GM12878 (cell line): ENCODE data around the gene EIF4B. TPM values are rescaled to one million over a fixed set of nuclear protein-coding genes. Genes with fewer than 3 reads are reported as not detected.

Source experiments
- ATAC-seq: fragments of 200-7000 bp; cut with Tn5 transposase; 3 replicates; pipeline ENCODE4 v1.9.1; 2020; ENCODE audit warnings: mild to moderate bottlenecking, moderate library complexity
- BruUV-seq: library from RNA; stranded (reverse); fragments of 400-500 nt; replicated peaks from 2 replicates; lab custom pipeline; 2021; lab: Mats Ljungman, UMichigan
- CTCF ChIA-PET: fragments of 300-600 bp; sonication (Branson Sonifier 250); formaldehyde crosslinking; extraction: SDS; loops from one replicate; lab custom pipeline; 2021; ENCODE audit warnings: inconsistent platforms; lab: Yijun Ruan, JAX
- POLR2A ChIA-PET: fragments of 350-600 bp; formaldehyde crosslinking; extraction: SDS; loops from one replicate; lab custom pipeline; 2021; ENCODE audit warnings: inconsistent platforms; lab: Charles Lee
- RAD21 ChIA-PET: fragments of 300-600 bp; sonication (Branson Sonifier 250); formaldehyde crosslinking; loops from one replicate; lab custom pipeline; 2023; ENCODE audit warnings: antibody characterized with exemption; ENCODE audit not compliant: unreplicated experiment; lab: Charles Lee
- SMC1A ChIA-PET: fragments of 300-600 bp; sonication (Branson Sonifier 250); formaldehyde crosslinking; loops from one replicate; lab custom pipeline; 2023; ENCODE audit not compliant: unreplicated experiment, uncharacterized antibody; lab: Charles Lee
- DNase-seq: peaks from one replicate; pipeline ENCODE4 v3.0.0-alpha.2; 2011; ENCODE audit warnings: low read depth, low spot score
- FAIRE-seq: peaks from 3 replicates; lab custom pipeline; 2011; peaks lifted over from hg19 to GRCh38; lab: Jason Lieb, UNC
- H2AFZ ChIP-seq: 2 replicates; pipeline ENCODE4 v1.6.0; 2011; ENCODE audit warnings: low read depth, low read length, control low read depth; ENCODE audit not compliant: control insufficient read depth
- H3K27ac ChIP-seq: 2 replicates; pipeline ENCODE4 v1.5.1; 2011; ENCODE audit warnings: control low read depth; ENCODE audit not compliant: control insufficient read depth, insufficient read depth
- H3K27me3 ChIP-seq, 2 experiments: replicated peaks in 1 of 2; 2 replicates each; pipeline versions ENCODE4 v1.6.0 to v1.6.1; 2011; ENCODE audit warnings: low read length in 1 of 2; ENCODE audit not compliant: control insufficient read depth in 2 of 2, insufficient read depth in 2 of 2
- H3K36me3 ChIP-seq, 2 experiments: 2 replicates each; pipeline ENCODE4 v1.5.1; 2011; ENCODE audit warnings: low read length in 1 of 2; ENCODE audit not compliant: control insufficient read depth in 2 of 2, insufficient read depth in 2 of 2
- H3K4me1 ChIP-seq: 2 replicates; pipeline ENCODE4 v1.6.1; 2011; ENCODE audit warnings: mild to moderate bottlenecking, low read length, moderate library complexity, mixed read lengths; ENCODE audit not compliant: control insufficient read depth, insufficient read depth
- H3K4me2 ChIP-seq: 2 replicates; pipeline ENCODE4 v1.6.0; 2011; ENCODE audit warnings: control low read depth; ENCODE audit not compliant: control insufficient read depth, insufficient read depth
- H3K4me3 ChIP-seq: fragments of 200-600 bp; sonication (generic); 2 replicates; pipeline ENCODE4 v1.5.1; 2016
- H3K79me2 ChIP-seq: 2 replicates; pipeline ENCODE4 v1.6.0; 2011; ENCODE audit warnings: low read length; ENCODE audit not compliant: control insufficient read depth, insufficient read depth
- H3K9ac ChIP-seq: 2 replicates; pipeline ENCODE4 v1.8.0; 2011; ENCODE audit warnings: low read length, control low read depth, mixed read lengths; ENCODE audit not compliant: control insufficient read depth, insufficient read depth
- H3K9me3 ChIP-seq: replicated peaks from 3 replicates; pipeline ENCODE4 v1.5.1; 2011; ENCODE audit warnings: mild to moderate bottlenecking, low read length; ENCODE audit not compliant: control insufficient read depth, insufficient read depth
- H4K20me1 ChIP-seq: 2 replicates; pipeline ENCODE4 v1.6.0; 2011; ENCODE audit not compliant: control insufficient read depth, insufficient read depth
- BMI1 ChIP-seq: fragments of 450-650 bp; IDR thresholded peaks from 2 replicates; pipeline ENCODE4 v1.6.1; 2016; ENCODE audit warnings: mild to moderate bottlenecking, moderate library complexity, borderline replicate concordance
- ETV6 ChIP-seq, 2 experiments: fragments of 450-650 bp in 1 of 2; IDR thresholded peaks in 1 of 2; conservative IDR thresholded peaks in 1 of 2; 2 replicates each; pipeline ENCODE4 v1.6.1; 2014; ENCODE audit warnings: antibody characterized with exemption in 1 of 2, borderline replicate concordance in 1 of 2, low read depth in 1 of 2, mild to moderate bottlenecking in 1 of 2, moderate library complexity in 1 of 2
- HDAC6 ChIP-seq: fragments of 200-600 bp; sonication (generic); IDR thresholded peaks from one replicate; pipeline ENCODE4 v1.8.0; 2017; ENCODE audit warnings: antibody characterized with exemption; ENCODE audit not compliant: unreplicated experiment
- NR2C2 ChIP-seq: IDR thresholded peaks from 2 replicates; pipeline ENCODE4 v1.6.1; 2011; ENCODE audit warnings: borderline replicate concordance, low read depth; ENCODE audit not compliant: control insufficient read depth, insufficient read length
- NR2F1 ChIP-seq: fragments of 450-650 bp; conservative IDR thresholded peaks from 2 replicates; pipeline ENCODE4 v1.6.1; 2017; ENCODE audit warnings: mild to moderate bottlenecking
- SRF ChIP-seq, 2 experiments: IDR thresholded peaks; 2 replicates each; pipeline ENCODE4 v1.6.1; 2011; ENCODE audit warnings: low read depth in 2 of 2, low read length in 2 of 2, mild to moderate bottlenecking in 1 of 2, moderate library complexity in 1 of 2
- WGBS: methylation state at CpG from one replicate; pipeline ENCODE4 v1.1.6; 2016; ENCODE audit warnings: low lambda C conversion rate; ENCODE audit not compliant: insufficient replicate concordance, insufficient coverage; ENCODE audit errors: missing lambda C conversion rate; 5-methylcytosine and 5-hydroxymethylcytosine counted together
- in situ Hi-C: fragments of 300-500 bp; cut with MboI; formaldehyde crosslinking; loops from 9 replicates; pipeline ENCODE4 v1.14.3; 2018; ENCODE audit warnings: mixed read lengths
- intact Hi-C: fragments of 100-400 bp; cut with micrococcal nuclease; formaldehyde crosslinking; loops from one replicate; pipeline ENCODE4 v1.14.2; 2022; ENCODE audit not compliant: unreplicated experiment
- polyA plus RNA-seq, 11 experiments: library from polyadenylated mRNA; depleted of rRNA in 4 of 11; unstranded in 6 of 11; stranded (reverse) in 5 of 11; fragments of >200 nt; fragmentation: Nextera tagmentation in 4 of 11; fragmentation: Illumina TruSeq in 1 of 11; extraction: Ambion mirVana in 4 of 11; extraction: Trizol in 1 of 11; gene quantifications; 1 replicate in 1 of 11; 2 replicates in 10 of 11; pipeline versions ENCODE4 v1.2.1 to v1.2.3, GENCODE V29; 2011 to 2016; ENCODE audit warnings: inconsistent platforms in 2 of 11, missing spikeins in 2 of 11, low read depth in 1 of 11
- total RNA-seq, 4 experiments: library from RNA; depleted of rRNA in 3 of 4; stranded (reverse); fragments of >200 nt in 3 of 4; fragmentation: Illumina TruSeq in 1 of 4; extraction: Trizol in 1 of 4; gene quantifications; 2 replicates each; pipeline versions ENCODE4 v1.2.1 to v1.2.3, GENCODE V29; 2013 to 2021
- TF ChIP-seq, protein P1 (sequence below): IDR thresholded peaks from 2 replicates; pipeline ENCODE4 v1.6.1; 2011; ENCODE audit warnings: low read depth, mild to moderate bottlenecking, low read length, moderate library complexity, borderline replicate concordance; ENCODE audit errors: extremely low read depth
- TF ChIP-seq, protein P2 (sequence below): fragments of 450-650 bp; IDR thresholded peaks from 2 replicates; pipeline ENCODE4 v1.6.1; 2018; ENCODE audit warnings: mild to moderate bottlenecking, low read depth, moderate library complexity; ENCODE audit not compliant: partially characterized antibody
- TF ChIP-seq, protein P3 (sequence below): fragments of 450-650 bp; formaldehyde crosslinking; IDR thresholded peaks from 2 replicates; pipeline ENCODE4 v1.5.0; 2022; ENCODE audit warnings: mild to moderate bottlenecking, missing genetic modification characterization
- TF ChIP-seq, protein P4 (sequence below): fragments of 450-650 bp; IDR thresholded peaks from 2 replicates; pipeline ENCODE4 v1.6.1; 2016; ENCODE audit warnings: mild to moderate bottlenecking

The EIF4B gene
- total and polyA plus RNA-seq, 10 of the 15 experiments (the other 5 are each of a cell fraction or from before 2014, with no cell fraction given) = 123 to 752 (median 431) TPM

DNA sequence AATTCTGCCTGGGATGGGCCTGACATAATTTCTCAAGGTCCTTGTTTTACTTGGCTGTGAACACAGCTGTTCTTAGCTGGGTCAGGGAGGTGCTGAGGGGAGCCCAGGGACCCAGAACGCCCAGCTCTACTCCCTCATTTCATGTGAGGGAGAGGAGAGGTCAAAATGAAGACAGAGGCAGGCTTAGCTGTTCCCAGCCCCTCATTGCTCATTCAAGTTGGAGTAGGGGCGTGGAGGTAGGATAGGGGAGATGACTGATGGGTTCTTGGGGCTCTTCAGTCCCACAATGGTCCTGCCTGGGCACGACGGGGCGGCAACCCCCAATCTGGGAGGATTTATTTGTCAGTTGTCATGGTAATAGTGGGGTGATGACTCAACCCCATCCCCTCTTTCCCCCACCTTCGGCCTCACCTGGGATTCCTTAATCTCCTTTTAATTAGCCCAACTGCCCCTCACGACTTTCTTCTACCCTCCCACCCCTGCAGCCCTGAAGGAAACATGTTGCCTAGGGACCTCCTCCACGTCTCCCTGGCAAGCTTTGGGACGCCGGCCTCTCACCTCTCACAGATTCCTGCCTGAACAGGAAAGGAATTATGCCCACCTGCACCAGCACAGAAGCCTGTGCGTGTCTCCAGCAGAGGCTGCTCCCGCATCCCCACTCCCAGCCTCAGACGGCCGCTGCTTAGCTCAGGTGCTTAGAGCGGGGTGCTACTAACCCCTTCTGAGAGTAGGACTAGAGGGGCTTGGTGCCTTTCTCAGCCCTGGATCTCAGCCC is 62.7 kb downstream of the EIF4B start:
- H3K9ac ChIP-seq = no peak overlapping the region
- no peak overlapping the region for H2AFZ ChIP-seq
- H3K4me1 ChIP-seq = no peaks in the 10 kb centered on the region
- 81% methylated on average over 15 of the region's 15 CpGs for WGBS
- intact Hi-C loops = loop anchor here (5.0 kb wide), 1 partner anchor 88 kb away; no protein-coding TSS in a partner anchor
- H4K20me1 ChIP-seq = no peaks in the 10 kb centered on the region; the same call in 1 of the 2 replicates
- in situ Hi-C loops = no loop called here
- no peak overlapping the region for H3K4me3 ChIP-seq
- H3K36me3 ChIP-seq = peaks cover 7 to 14% of the 10 kb centered on the region in 2 experiments; a peak in 3 of 4 replicates
- ATAC-seq = no peak
- no peak for FAIRE-seq
- ChIA-PET SMC1A (interaction anchor here (7.8 kb wide), 1 partner anchor 32 kb away, joined by 126 read pairs; the partner anchor contains the start of gene SOAT2), CTCF (interaction anchor here (0.8 to 12.1 kb wide), 6 partner anchors 10 to 252 kb away, joined by 3 to 355 read pairs (median 30); partner anchors contain the start of genes AAAS, IGFBP6, SOAT2 and SPRYD3), POLR2A (interaction anchor here (1.4 kb wide), 1 partner anchor 10 kb away, joined by 4 read pairs; the partner anchor contains the start of gene SPRYD3), RAD21 (interaction anchor here (1.7 to 3.7 kb wide), 2 partner anchors 30 to 34 kb away, joined by 4 to 35 read pairs; partner anchors contain the start of gene SOAT2)
- H3K27ac ChIP-seq = no peak overlapping the region
- H3K79me2 ChIP-seq = no peaks in the 10 kb centered on the region
- H3K27me3 ChIP-seq = no peaks in the 10 kb centered on the region
- no peak overlapping the region for H3K4me2 ChIP-seq
- H3K9me3 ChIP-seq = no peaks in the 10 kb centered on the region
- no TSS peak for BruUV-seq
- no peak for DNase-seq
- TF ChIP-seq NR2F1 (no peak), BMI1 (no peak), ETV6 (conservative IDR thresholded peaks at IDR 0.05 in 1 of 2, IDR thresholded peaks at IDR 0.05 in 1 of 2; ENCODE audit: borderline replicate concordance in 1 of 2, low read depth in 1 of 2) (no peak), SRF (IDR thresholded peaks at IDR 0.05; ENCODE audit: low read depth in 2 of 2, low read length in 2 of 2) (no peak), NR2C2 (no peak), HDAC6 (no peak)
- TF ChIP-seq, protein P1, sequence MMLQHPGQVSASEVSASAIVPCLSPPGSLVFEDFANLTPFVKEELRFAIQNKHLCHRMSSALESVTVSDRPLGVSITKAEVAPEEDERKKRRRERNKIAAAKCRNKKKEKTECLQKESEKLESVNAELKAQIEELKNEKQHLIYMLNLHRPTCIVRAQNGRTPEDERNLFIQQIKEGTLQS = no peak
- TF ChIP-seq, protein P2, sequence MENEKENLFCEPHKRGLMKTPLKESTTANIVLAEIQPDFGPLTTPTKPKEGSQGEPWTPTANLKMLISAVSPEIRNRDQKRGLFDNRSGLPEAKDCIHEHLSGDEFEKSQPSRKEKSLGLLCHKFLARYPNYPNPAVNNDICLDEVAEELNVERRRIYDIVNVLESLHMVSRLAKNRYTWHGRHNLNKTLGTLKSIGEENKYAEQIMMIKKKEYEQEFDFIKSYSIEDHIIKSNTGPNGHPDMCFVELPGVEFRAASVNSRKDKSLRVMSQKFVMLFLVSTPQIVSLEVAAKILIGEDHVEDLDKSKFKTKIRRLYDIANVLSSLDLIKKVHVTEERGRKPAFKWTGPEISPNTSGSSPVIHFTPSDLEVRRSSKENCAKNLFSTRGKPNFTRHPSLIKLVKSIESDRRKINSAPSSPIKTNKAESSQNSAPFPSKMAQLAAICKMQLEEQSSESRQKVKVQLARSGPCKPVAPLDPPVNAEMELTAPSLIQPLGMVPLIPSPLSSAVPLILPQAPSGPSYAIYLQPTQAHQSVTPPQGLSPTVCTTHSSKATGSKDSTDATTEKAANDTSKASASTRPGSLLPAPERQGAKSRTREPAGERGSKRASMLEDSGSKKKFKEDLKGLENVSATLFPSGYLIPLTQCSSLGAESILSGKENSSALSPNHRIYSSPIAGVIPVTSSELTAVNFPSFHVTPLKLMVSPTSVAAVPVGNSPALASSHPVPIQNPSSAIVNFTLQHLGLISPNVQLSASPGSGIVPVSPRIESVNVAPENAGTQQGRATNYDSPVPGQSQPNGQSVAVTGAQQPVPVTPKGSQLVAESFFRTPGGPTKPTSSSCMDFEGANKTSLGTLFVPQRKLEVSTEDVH = no peak
- TF ChIP-seq, protein P3, sequence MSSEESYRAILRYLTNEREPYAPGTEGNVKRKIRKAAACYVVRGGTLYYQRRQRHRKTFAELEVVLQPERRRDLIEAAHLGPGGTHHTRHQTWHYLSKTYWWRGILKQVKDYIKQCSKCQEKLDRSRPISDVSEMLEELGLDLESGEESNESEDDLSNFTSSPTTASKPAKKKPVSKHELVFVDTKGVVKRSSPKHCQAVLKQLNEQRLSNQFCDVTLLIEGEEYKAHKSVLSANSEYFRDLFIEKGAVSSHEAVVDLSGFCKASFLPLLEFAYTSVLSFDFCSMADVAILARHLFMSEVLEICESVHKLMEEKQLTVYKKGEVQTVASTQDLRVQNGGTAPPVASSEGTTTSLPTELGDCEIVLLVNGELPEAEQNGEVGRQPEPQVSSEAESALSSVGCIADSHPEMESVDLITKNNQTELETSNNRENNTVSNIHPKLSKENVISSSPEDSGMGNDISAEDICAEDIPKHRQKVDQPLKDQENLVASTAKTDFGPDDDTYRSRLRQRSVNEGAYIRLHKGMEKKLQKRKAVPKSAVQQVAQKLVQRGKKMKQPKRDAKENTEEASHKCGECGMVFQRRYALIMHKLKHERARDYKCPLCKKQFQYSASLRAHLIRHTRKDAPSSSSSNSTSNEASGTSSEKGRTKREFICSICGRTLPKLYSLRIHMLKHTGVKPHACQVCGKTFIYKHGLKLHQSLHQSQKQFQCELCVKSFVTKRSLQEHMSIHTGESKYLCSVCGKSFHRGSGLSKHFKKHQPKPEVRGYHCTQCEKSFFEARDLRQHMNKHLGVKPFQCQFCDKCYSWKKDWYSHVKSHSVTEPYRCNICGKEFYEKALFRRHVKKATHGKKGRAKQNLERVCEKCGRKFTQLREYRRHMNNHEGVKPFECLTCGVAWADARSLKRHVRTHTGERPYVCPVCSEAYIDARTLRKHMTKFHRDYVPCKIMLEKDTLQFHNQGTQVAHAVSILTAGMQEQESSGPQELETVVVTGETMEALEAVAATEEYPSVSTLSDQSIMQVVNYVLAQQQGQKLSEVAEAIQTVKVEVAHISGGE = no peak
- TF ChIP-seq, protein P4, sequence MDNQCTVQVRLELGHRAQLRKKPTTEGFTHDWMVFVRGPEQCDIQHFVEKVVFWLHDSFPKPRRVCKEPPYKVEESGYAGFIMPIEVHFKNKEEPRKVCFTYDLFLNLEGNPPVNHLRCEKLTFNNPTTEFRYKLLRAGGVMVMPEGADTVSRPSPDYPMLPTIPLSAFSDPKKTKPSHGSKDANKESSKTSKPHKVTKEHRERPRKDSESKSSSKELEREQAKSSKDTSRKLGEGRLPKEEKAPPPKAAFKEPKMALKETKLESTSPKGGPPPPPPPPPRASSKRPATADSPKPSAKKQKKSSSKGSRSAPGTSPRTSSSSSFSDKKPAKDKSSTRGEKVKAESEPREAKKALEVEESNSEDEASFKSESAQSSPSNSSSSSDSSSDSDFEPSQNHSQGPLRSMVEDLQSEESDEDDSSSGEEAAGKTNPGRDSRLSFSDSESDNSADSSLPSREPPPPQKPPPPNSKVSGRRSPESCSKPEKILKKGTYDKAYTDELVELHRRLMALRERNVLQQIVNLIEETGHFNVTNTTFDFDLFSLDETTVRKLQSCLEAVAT = no peak
